K562 (cell line): ENCODE data around the gene GAD1. TPM values are rescaled to one million over a fixed set of nuclear protein-coding genes. Genes with fewer than 3 reads are reported as not detected.
A peak's percentile ranks its signal among the peaks of the same experiment; 100 is the strongest.

Source experiments
- CBX5 ChIP-seq: IDR thresholded peaks from 2 replicates; pipeline ENCODE4 v1.6.1; 2014; ENCODE audit warnings: low read depth, borderline replicate concordance
- CCAR2 ChIP-seq: fragments of 200-400 bp; formaldehyde crosslinking; IDR thresholded peaks from 2 replicates; pipeline ENCODE4 v1.6.1; 2017; ENCODE audit warnings: mild to moderate bottlenecking, low read depth, low read length
- DNMT1 ChIP-seq: fragments of 450-650 bp; IDR thresholded peaks from 2 replicates; pipeline ENCODE4 v1.6.1; 2016; ENCODE audit warnings: antibody characterized with exemption, mild to moderate bottlenecking
- EGR1 ChIP-seq: fragments of 450-650 bp; conservative IDR thresholded peaks from 2 replicates; pipeline ENCODE4 v1.6.1; 2017; ENCODE audit warnings: mild to moderate bottlenecking
- ELF2 ChIP-seq: fragments of 250-450 bp; sonication (Bioruptor Pico); IDR thresholded peaks from 2 replicates; pipeline ENCODE4 v1.5.0; 2021; ENCODE audit warnings: mild to moderate bottlenecking
- FOSL1 ChIP-seq: fragments of 200-800 bp; sonication (Bioruptor generic); conservative IDR thresholded peaks from 2 replicates; pipeline ENCODE4 v1.6.1; 2016; ENCODE audit warnings: missing genetic modification characterization, missing compliant biosample characterization
- FOXK1 ChIP-seq: sonication (generic); formaldehyde crosslinking; IDR thresholded peaks from 2 replicates; pipeline ENCODE4 v1.8.0; 2022; ENCODE audit warnings: missing genetic modification reagents, mild to moderate bottlenecking, borderline replicate concordance
- GABPA ChIP-seq: fragments of 200-800 bp; sonication (Bioruptor generic); conservative IDR thresholded peaks from 2 replicates; pipeline ENCODE4 v1.6.1; 2016; ENCODE audit warnings: low read depth, missing genetic modification characterization, missing compliant biosample characterization
- GABPB2 ChIP-seq: fragments of 250-450 bp; sonication (Bioruptor Pico); conservative IDR thresholded peaks from 2 replicates; pipeline ENCODE4 v1.5.1; 2021; ENCODE audit warnings: mild to moderate bottlenecking
- HCFC1 ChIP-seq: IDR thresholded peaks from 2 replicates; pipeline ENCODE4 v1.6.1; 2012; ENCODE audit warnings: low read depth, low read length, improper control_type of control experiment
- HDAC6 ChIP-seq: IDR thresholded peaks from 2 replicates; pipeline ENCODE4 v1.6.1; 2012; ENCODE audit warnings: low read depth, mild to moderate bottlenecking, control low read depth, inconsistent platforms, low read length, moderate library complexity
- HIVEP1 ChIP-seq: fragments of 250-450 bp; sonication (Bioruptor Pico); IDR thresholded peaks from 2 replicates; pipeline ENCODE4 v1.4.0; 2020; ENCODE audit warnings: mild to moderate bottlenecking
- L3MBTL2 ChIP-seq: fragments of 450-650 bp; IDR thresholded peaks from 2 replicates; pipeline ENCODE4 v1.6.1; 2016; ENCODE audit warnings: mild to moderate bottlenecking, moderate library complexity
- NR3C1 ChIP-seq: sonication (generic); formaldehyde crosslinking; IDR thresholded peaks from 2 replicates; pipeline ENCODE4 v1.8.1; 2022; ENCODE audit warnings: missing genetic modification reagents
- PHF8 ChIP-seq: fragments of 200-600 bp; sonication (generic); IDR thresholded peaks from 2 replicates; pipeline ENCODE4 v1.6.1; 2012; ENCODE audit warnings: mixed run types, mild to moderate bottlenecking, inconsistent platforms, low read length, moderate library complexity, borderline replicate concordance
- SAP30 ChIP-seq: fragments of 200-600 bp; sonication (generic); IDR thresholded peaks from 2 replicates; pipeline ENCODE4 v1.6.1; 2012; ENCODE audit warnings: borderline replicate concordance, low read depth, mild to moderate bottlenecking, moderate library complexity, low read length, control low read depth, inconsistent platforms; ENCODE audit not compliant: insufficient read depth, poor library complexity, severe bottlenecking
- SMARCA5 ChIP-seq: fragments of 450-650 bp; IDR thresholded peaks from 2 replicates; pipeline ENCODE4 v1.6.1; 2016
- TOE1 ChIP-seq, 2 experiments: fragments of 450-650 bp in 1 of 2; sonication (generic) in 1 of 2; formaldehyde crosslinking in 1 of 2; IDR thresholded peaks; 2 replicates each; pipeline versions ENCODE4 v1.7.1 to v1.8.0; 2016 to 2022; ENCODE audit warnings: borderline replicate concordance in 2 of 2, mild to moderate bottlenecking in 2 of 2, antibody characterized with exemption in 1 of 2, inconsistent platforms in 1 of 2, low read depth in 1 of 2, missing genetic modification reagents in 1 of 2, moderate library complexity in 1 of 2
- ZFX ChIP-seq: sonication (generic); formaldehyde crosslinking; IDR thresholded peaks from 2 replicates; pipeline ENCODE4 v1.8.0; 2022; ENCODE audit warnings: mild to moderate bottlenecking, missing genetic modification reagents, moderate library complexity
- ZNF384 ChIP-seq: IDR thresholded peaks from 2 replicates; pipeline ENCODE4 v1.6.1; 2012; ENCODE audit warnings: low read depth, low read length, improper control_type of control experiment
- polyA plus RNA-seq, 8 experiments: library from polyadenylated mRNA; depleted of rRNA in 4 of 8; stranded (reverse) in 5 of 8; unstranded in 3 of 8; fragments of >200 nt; fragmentation: Nextera tagmentation in 2 of 8; fragmentation: Illumina TruSeq in 1 of 8; extraction: Ambion mirVana in 2 of 8; extraction: Trizol in 1 of 8; gene quantifications; 2 replicates each; pipeline versions ENCODE4 v1.2.1 to v1.2.3, GENCODE V29; 2011 to 2014; ENCODE audit warnings: inconsistent platforms in 1 of 8, missing spikeins in 1 of 8
- total RNA-seq, 7 experiments: library from RNA; depleted of rRNA in 6 of 7; stranded (reverse); fragments of >200 nt in 6 of 7; fragmentation: Illumina TruSeq in 2 of 7; extraction: Trizol in 2 of 7; gene quantifications; 2 replicates each; pipeline versions ENCODE4 v1.2.1 to v1.2.3, GENCODE V29; 2011 to 2021; ENCODE audit warnings: low replicate concordance in 1 of 7
- TF ChIP-seq, protein P1 (sequence below): fragments of 450-650 bp; formaldehyde crosslinking; IDR thresholded peaks from 2 replicates; pipeline ENCODE4 v1.4.0; 2022; ENCODE audit warnings: missing genetic modification characterization
- TF ChIP-seq, protein P2 (sequence below): fragments of 250-450 bp; sonication (Bioruptor Pico); IDR thresholded peaks from 2 replicates; pipeline ENCODE4 v1.9.0; 2021; ENCODE audit warnings: mild to moderate bottlenecking, inconsistent platforms
- TF ChIP-seq, protein P3 (sequence below): fragments of 200-800 bp; sonication (Bioruptor generic); IDR thresholded peaks from 2 replicates; pipeline ENCODE4 v1.6.1; 2017; ENCODE audit warnings: missing genetic modification characterization, missing compliant biosample characterization

The GAD1 gene
- total and polyA plus RNA-seq, 9 of the 15 experiments (the other 6 are each of a cell fraction or from before 2014, with no cell fraction given) = 2.7 to 29.1 (median 15.7) TPM

DNA sequence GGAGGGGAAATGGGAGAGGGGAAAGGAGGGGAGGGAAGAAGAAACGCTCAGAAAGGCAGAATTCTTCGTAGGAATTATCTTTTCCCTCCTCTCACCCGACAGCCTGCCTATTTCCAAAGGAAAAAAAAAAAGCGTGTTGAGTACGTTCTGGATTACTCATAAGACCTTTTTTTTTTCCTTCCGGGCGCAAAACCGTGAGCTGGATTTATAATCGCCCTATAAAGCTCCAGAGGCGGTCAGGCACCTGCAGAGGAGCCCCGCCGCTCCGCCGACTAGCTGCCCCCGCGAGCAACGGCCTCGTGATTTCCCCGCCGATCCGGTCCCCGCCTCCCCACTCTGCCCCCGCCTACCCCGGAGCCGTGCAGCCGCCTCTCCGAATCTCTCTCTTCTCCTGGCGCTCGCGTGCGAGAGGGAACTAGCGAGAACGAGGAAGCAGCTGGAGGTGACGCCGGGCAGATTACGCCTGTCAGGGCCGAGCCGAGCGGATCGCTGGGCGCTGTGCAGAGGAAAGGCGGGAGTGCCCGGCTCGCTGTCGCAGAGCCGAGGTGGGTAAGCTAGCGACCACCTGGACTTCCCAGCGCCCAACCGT is at the start of gene GAD1 (continued):
- TF ChIP-seq TOE1 (IDR thresholded peaks at IDR 0.05; ENCODE audit: borderline replicate concordance) = peak; percentile 55; the same call in 1 of the 2 replicates
- no peak for TF ChIP-seq TOE1 (CRISPR knock-in tag; IDR thresholded peaks at IDR 0.05; ENCODE audit: borderline replicate concordance, low read depth)
- TF ChIP-seq, protein P1, sequence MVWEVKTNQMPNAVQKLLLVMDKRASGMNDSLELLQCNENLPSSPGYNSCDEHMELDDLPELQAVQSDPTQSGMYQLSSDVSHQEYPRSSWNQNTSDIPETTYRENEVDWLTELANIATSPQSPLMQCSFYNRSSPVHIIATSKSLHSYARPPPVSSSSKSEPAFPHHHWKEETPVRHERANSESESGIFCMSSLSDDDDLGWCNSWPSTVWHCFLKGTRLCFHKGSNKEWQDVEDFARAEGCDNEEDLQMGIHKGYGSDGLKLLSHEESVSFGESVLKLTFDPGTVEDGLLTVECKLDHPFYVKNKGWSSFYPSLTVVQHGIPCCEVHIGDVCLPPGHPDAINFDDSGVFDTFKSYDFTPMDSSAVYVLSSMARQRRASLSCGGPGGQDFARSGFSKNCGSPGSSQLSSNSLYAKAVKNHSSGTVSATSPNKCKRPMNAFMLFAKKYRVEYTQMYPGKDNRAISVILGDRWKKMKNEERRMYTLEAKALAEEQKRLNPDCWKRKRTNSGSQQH (CRISPR knock-in tag) = no peak
- TF ChIP-seq EGR1 = peak; percentile 57
- no peak for TF ChIP-seq SMARCA5
- TF ChIP-seq GABPA = peak; percentile 19; the same call in 1 of the 2 replicates
- TF ChIP-seq HDAC6 = 0 out of 2 replicates have a peak, but pooled peaks have one; percentile 60
- TF ChIP-seq SAP30 = no peak
- TF ChIP-seq, protein P2, sequence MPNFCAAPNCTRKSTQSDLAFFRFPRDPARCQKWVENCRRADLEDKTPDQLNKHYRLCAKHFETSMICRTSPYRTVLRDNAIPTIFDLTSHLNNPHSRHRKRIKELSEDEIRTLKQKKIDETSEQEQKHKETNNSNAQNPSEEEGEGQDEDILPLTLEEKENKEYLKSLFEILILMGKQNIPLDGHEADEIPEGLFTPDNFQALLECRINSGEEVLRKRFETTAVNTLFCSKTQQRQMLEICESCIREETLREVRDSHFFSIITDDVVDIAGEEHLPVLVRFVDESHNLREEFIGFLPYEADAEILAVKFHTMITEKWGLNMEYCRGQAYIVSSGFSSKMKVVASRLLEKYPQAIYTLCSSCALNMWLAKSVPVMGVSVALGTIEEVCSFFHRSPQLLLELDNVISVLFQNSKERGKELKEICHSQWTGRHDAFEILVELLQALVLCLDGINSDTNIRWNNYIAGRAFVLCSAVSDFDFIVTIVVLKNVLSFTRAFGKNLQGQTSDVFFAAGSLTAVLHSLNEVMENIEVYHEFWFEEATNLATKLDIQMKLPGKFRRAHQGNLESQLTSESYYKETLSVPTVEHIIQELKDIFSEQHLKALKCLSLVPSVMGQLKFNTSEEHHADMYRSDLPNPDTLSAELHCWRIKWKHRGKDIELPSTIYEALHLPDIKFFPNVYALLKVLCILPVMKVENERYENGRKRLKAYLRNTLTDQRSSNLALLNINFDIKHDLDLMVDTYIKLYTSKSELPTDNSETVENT = no peak
- TF ChIP-seq ELF2 (CRISPR knock-in tag) = 0 out of 2 replicates have a peak, but pooled peaks have one; percentile 13
- peak; percentile 38; the same call in 1 of the 2 replicates for TF ChIP-seq PHF8
- 0 out of 2 replicates have a peak, but pooled peaks have one; percentile 18 for TF ChIP-seq FOXK1 (CRISPR knock-in tag)
- no peak for TF ChIP-seq DNMT1
- TF ChIP-seq, protein P3, sequence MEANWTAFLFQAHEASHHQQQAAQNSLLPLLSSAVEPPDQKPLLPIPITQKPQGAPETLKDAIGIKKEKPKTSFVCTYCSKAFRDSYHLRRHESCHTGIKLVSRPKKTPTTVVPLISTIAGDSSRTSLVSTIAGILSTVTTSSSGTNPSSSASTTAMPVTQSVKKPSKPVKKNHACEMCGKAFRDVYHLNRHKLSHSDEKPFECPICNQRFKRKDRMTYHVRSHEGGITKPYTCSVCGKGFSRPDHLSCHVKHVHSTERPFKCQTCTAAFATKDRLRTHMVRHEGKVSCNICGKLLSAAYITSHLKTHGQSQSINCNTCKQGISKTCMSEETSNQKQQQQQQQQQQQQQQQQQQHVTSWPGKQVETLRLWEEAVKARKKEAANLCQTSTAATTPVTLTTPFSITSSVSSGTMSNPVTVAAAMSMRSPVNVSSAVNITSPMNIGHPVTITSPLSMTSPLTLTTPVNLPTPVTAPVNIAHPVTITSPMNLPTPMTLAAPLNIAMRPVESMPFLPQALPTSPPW (CRISPR knock-in tag) = peak; percentile 84
- TF ChIP-seq CBX5 = no peak
- no peak for TF ChIP-seq HIVEP1 (CRISPR knock-in tag)
- no peak for TF ChIP-seq NR3C1
- TF ChIP-seq FOSL1 (tag) = 0 out of 2 replicates have a peak, but pooled peaks have one; percentile 20
- TF ChIP-seq CCAR2 = no peak
- TF ChIP-seq ZFX (CRISPR knock-in tag) = peak; percentile 20; the same call in 1 of the 2 replicates
- TF ChIP-seq ZNF384 = peak; percentile 58; the same call in 1 of the 2 replicates
- TF ChIP-seq L3MBTL2 = peak; percentile 81
- TF ChIP-seq GABPB2 (CRISPR knock-in tag) = no peak
- TF ChIP-seq HCFC1 = no peak
